ENCODE data around the gene SMYD3.
"Not testable (repeated sequence)": the region's sequence is repeated elsewhere in the genome, so short reads cannot be mapped to it uniquely, and the experiment has no call there.

The SMYD3 gene

GRCh38 chr1:245832771-245833527 is 674.1 kb downstream of the SMYD3 start:
- no peak for DNase-seq (ENCODE audit: low spot score)

DNA sequence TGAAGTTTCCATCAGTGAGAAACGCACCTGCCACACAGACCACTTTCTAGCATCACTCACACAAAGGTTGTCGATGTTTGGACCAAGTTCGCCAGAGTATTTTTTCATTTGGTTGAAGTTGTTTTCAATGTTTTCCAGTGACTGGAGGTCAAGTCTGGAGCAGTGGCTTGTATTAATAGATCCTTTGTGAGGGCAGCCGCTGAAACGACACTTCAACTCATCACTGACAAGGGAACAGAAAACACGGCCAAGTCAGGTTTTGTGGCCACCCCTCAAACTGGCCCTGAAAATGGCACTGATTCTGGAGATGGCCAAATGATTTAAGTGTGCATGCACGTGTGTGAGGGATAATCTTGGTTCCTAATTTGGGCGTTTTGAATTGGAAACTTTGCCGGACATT is 675.6 kb downstream of the SMYD3 start:
- no peak for DNase-seq (ENCODE audit: low spot score)

DNA sequence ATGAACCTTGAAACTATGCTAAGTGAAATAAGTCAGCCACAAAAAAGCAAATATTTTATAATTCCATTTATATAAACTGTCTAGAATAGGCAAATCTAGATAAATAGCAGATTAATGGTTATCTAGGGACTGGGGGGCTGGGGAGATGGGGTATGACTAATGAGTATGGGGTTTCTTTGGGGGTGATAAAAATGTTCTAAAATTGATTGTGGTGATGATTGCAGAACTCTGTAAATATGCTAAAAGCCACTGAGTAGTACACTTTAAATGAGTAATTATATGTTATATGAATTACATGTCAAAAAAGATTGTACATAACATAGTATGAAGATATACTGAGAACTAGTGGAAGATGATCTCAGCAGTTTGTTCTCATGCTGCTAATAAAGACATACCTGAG is 677.3 kb downstream of the SMYD3 start:
- DNase-seq (ENCODE audit: low spot score), result no peak

GRCh38 chr1:245829194-245829593 is 677.9 kb downstream of the SMYD3 start:
- no peak for DNase-seq (ENCODE audit: low spot score)

DNA sequence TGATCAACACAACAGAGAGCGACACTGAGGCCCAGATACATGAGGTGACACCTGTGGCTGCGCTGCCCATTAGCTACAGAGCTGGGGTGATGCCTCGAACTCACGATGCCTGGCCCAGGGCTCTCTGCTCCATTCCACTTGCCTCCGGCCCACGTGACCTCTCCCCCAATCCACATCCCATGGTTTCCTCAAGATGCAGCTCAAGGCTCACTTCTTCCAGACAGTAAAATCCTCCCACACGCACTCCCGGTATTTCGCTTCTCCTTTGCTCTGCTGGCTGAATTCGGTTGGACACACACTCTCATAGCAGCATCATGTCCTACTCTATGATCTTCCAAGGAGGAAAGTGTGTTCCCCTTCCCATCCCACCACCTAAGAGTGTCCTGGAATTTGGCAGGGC is 679.8 kb downstream of the SMYD3 start:
- DNase-seq (ENCODE audit: low spot score), result no peak

- DNase-seq (ENCODE audit: low spot score), result no peak
Observed at GRCh38 chr1:245825128-245825901, 681.8 kb downstream of the SMYD3 start.

DNA sequence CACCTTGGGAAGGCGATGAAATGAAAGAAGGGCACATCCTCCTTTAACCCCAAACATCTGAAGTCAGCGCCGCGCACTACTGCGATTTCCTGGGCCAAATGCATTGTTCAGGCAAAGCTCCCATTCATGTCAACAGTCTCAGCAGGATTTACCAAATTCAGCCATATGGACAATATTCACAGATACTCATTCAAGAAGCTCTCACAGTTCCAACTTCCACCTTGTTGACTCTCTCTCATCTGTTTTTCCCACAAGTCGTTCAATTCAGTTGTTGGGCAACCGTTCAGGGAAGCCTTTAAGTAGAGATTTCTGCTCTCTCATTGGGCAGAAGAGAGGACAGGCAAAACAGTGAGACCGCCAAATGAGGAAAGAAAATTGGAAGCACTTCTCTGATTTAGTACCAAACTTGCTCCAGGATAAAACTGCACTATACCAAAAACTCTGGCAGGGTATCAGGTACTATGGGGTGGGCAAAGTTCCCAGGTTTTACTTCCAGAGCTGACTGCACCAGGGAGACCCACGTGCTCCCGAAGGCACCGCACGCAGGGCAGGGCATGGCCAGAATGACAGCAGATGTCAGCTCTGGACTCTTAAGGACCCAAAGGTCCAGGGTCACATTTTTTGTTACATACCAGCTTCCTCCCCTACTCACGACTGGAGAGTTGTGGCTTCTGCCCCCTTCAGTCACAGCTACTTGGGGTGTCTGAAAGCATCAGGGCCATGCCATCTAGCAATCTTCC is 683.5 kb downstream of the SMYD3 start:
- DNase-seq (ENCODE audit: low spot score), result peak; percentile 9

DNA sequence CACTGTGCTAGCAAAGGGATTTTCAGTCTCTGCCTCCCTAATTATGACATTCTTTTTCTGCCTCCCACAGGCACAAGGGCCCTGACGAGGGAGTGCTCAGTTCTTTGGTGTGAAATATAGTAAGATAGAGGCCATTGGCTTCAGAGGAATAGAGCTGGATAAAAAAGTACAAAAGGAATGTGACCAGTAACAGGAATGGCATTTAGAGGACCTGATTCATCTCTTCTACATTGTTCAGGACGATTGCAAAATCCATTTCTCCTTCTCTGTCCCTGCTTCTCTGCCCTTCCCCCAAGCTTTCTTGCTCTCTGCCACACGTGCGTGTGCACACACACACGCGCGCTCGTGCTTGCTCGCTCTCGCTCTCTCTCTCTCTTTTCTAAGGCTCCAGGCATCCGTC is 684.1 kb downstream of the SMYD3 start:
- DNase-seq (ENCODE audit: low spot score), result no peak

- not testable (repeated sequence) for DNase-seq (ENCODE audit: low spot score)
Observed at GRCh38 chr1:245818363-245818762, 688.7 kb downstream of the SMYD3 start.

GRCh38 chr1:245816496-245816895 is 690.6 kb downstream of the SMYD3 start:
- DNase-seq (ENCODE audit: low spot score), result not testable (repeated sequence)

DNA sequence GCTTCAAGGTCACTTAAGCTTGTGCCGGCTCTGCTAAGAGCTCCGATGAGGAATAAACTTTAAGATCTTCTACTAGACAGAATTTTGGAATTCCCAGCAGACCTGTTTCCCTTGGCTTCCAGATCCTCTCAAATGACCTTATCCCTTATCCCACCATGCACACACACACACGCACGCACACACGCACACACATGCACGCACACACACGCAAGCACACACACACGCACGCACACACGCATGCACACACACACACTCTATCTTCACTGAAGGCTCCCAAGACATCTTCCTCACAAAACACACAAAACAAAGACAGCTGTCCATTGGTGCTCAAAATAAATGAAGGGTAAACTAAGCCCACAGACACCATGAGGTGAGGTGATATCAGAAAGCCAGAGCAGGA is 692.4 kb downstream of the SMYD3 start:
- no peak for DNase-seq (ENCODE audit: low spot score)

GRCh38 chr1:245812278-245812677 is 694.8 kb downstream of the SMYD3 start:
- DNase-seq (ENCODE audit: low spot score), result no peak

DNA sequence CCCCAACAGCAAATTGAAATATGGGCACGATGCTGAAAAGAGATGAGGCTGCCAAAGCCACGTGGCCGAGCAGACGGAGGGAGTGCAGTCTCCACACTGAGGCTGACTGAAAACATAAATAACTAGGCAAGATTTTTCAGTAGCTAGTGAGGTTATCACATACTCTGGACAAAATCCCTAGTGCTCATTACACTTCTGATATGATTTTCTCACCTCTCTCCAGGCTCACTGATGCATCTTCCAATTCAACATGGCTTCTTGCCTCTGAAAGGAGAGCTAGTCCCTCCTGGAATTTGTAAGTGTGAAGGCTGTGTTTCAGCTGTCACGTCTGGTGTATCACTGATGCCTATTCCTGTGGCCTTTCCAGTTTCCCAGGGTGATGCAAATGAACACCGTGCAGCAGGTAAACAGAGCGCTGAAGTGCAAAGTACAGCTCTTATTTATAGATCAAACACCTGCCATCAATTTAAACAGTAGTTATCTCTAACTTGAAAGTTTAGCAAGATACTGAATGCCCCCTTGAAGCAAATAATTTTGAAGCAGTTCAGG is 696.2 kb downstream of the SMYD3 start:
- no peak for DNase-seq (ENCODE audit: low spot score)

DNA sequence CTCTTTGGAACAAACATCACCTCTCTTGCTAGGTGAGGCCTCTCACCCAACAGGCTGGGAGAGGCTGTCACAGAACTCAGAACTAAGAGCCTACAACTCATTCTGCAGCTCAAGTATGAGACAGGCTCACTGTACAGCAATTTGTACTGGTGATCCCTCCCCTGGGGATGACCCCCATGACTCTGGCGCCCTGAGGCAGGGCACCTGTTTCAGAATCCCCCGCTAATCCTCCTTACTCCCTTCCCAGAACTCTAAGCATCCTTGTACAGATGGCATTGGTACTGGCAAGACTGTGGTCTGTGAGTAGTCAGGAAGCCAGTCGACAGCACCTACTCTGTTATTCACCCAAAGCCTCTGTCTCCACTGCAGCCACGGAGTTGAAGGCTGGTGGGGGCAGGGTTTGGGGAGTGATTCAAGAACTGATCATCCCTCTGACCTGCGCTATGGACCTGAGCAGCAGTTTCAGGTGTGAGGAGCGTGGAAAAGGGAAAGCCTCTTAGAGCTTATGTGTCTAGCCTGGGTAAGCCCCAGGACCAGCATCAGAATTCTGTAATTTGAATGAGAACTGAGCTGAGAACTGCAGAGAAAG is 696.8 kb downstream of the SMYD3 start:
- no peak for DNase-seq (ENCODE audit: low spot score)

- no peak for DNase-seq (ENCODE audit: low spot score)
Observed at GRCh38 chr1:245809361-245809760, 697.7 kb downstream of the SMYD3 start.

- no peak for DNase-seq (ENCODE audit: low spot score)
Observed at GRCh38 chr1:245807954-245808719, 698.9 kb downstream of the SMYD3 start.

DNA sequence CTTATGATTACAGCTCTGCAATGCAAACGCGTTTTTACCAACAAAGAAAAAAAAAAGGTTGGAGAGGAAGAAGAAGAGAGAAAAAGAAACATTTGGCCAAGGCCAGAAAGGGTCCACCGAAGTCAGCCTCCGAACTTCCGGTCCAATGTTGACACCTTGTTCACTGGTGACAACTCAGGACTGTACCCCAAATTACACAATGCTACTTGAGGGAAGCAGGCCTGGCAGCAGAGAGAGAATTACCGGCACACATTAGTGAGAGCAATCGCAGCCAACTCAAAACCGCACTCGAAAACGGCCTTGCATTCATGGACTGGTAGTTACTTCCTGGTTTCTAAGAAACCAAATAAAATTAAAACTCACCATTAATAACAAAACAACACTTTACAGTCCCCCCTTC is 699.8 kb downstream of the SMYD3 start:
- no peak for DNase-seq (ENCODE audit: low spot score)

DNA sequence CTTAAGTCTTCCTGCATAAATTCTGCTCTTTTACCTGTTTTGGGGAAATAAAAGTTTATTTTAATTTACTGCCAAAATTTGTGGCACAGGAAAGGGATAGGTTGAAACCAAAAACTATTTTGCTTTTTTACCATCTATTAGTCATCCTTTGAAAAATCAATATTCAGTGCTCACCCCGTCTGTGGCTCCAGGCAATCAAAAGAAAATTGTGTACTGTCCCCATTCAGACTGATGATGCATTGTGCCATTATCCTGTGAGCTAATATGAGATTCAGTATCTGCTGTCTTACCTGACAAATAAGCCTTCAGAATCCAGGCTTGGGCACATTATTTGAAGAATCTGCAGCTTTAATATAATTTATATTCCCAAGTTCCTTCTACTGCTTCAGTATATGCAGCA is 701.5 kb downstream of the SMYD3 start:
- DNase-seq (ENCODE audit: low spot score), result no peak

- DNase-seq (ENCODE audit: low spot score), result no peak
Observed at GRCh38 chr1:245804696-245805095, 702.4 kb downstream of the SMYD3 start.

GRCh38 chr1:245803666-245804037 is 703.4 kb downstream of the SMYD3 start:
- no peak for DNase-seq (ENCODE audit: low spot score)

DNA sequence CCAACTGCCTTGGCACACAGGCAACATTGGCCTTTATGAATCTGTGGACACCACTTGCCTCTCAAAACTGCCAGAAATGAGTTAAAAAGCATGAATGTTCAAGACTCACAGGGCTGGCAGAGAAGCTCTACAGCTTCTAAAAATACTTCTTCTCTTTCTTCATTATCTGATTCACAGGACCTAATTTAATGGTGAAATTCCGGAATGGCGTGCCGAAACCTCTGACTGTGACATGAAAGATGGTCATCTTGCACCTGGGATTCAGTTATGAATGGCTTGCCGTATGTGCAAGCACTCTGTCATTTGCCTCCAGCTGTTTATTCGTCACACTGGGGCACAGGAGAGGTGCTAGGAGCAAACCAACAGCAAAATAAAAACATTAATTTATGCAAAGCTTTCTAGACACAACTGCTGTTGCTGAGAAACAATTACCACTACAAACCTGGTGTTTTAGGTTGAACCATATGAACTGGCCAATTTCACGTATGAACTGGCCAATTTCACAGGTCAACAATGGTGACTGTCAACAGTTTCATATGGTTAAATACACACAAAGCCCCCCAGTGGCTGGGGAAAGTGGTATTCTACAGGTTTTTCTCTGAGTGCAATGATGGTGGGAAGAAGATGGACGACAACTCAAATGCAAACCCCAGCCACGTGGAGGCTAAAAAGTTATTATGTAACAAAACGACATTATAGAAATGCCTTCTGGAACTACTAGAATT is 704.0 kb downstream of the SMYD3 start:
- DNase-seq (ENCODE audit: low spot score), result no peak

Measured in pons (tissue), 1 donor.